Measurements from ENCODE around the gene SUPT3H.

DNA sequence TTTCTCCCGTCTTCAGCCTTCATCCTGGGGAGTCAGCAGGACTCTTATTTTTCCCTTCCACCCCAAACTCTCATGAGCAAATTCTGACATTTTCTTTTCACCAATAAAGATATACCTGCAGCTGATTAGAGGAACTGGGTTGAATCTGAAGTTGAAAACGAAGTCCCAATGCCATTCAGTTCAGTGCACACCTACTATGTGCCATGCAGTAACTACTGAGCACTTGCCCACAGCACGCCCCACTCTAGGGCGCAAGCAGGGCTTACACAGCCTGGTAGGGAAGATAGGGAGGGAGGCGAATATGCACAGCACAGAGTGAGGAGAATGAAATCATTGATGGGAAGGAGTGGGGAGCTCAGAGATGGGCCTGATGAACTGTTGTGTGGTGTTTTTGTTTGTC is 588.7 kb downstream of the SUPT3H start:
- TF ChIP-seq CTCF (optimal IDR thresholded peaks at IDR 0.05 in 1 of 3, IDR thresholded peaks at IDR 0.05 in 1 of 3, conservative IDR thresholded peaks at IDR 0.05 in 1 of 3; ENCODE audit: extremely low read depth in 1 of 3, insufficient read depth in 2 of 3, low read length in 3 of 3), result no peak
- TF ChIP-seq EZH2 (IDR thresholded peaks at IDR 0.05; ENCODE audit: low read length), result no peak
